AG04450 (cell line): ENCODE measurements around the gene TACC2. TPM values are rescaled to one million over a fixed set of nuclear protein-coding genes. Genes with fewer than 3 reads are reported as not detected.

Source experiments
- CTCF ChIA-PET: fragments of 300-600, 350-600 bp; formaldehyde crosslinking; extraction: SDS; loops from one replicate; lab custom pipeline; 2022; ENCODE audit warnings: antibody characterized with exemption, inconsistent platforms; lab: Charles Lee
- POLR2A ChIA-PET: fragments of 350-600 bp; formaldehyde crosslinking; extraction: SDS; loops from one replicate; lab custom pipeline; 2021; ENCODE audit warnings: antibody characterized with exemption, inconsistent platforms; lab: Yijun Ruan, JAX
- DNase-seq: peaks from one replicate; pipeline ENCODE4 v3.0.0-alpha.2; 2011; ENCODE audit warnings: low read depth, low spot score
- H3K27ac ChIP-seq: one replicate; pipeline ENCODE4 v1.5.1; 2012; ENCODE audit warnings: low read depth, low read length, control low read depth
- H3K27me3 ChIP-seq: one replicate; pipeline ENCODE4 v1.6.0; 2012; ENCODE audit warnings: low read length; ENCODE audit not compliant: control insufficient read depth, insufficient read depth
- H3K4me3 ChIP-seq: 2 replicates; pipeline ENCODE4 v1.5.1; 2011; ENCODE audit warnings: mild to moderate bottlenecking, low read depth, low read length, control low read depth
- H3K9me3 ChIP-seq: 2 replicates; pipeline ENCODE4 v1.5.1; 2012; ENCODE audit warnings: low read length; ENCODE audit not compliant: control insufficient read depth, insufficient read depth
- CTCF ChIP-seq: IDR thresholded peaks from 2 replicates; pipeline ENCODE4 v1.5.1; 2011; ENCODE audit warnings: low read depth, low read length, control low read depth, inconsistent platforms
- polyA plus RNA-seq: library from polyadenylated mRNA; depleted of rRNA; stranded (reverse); fragments of >200 nt; gene quantifications from 2 replicates; pipeline ENCODE4 v1.2.3, GENCODE V29; 2011

The TACC2 gene
- polyA plus RNA-seq, 1 experiment: 16.8 TPM

DNA sequence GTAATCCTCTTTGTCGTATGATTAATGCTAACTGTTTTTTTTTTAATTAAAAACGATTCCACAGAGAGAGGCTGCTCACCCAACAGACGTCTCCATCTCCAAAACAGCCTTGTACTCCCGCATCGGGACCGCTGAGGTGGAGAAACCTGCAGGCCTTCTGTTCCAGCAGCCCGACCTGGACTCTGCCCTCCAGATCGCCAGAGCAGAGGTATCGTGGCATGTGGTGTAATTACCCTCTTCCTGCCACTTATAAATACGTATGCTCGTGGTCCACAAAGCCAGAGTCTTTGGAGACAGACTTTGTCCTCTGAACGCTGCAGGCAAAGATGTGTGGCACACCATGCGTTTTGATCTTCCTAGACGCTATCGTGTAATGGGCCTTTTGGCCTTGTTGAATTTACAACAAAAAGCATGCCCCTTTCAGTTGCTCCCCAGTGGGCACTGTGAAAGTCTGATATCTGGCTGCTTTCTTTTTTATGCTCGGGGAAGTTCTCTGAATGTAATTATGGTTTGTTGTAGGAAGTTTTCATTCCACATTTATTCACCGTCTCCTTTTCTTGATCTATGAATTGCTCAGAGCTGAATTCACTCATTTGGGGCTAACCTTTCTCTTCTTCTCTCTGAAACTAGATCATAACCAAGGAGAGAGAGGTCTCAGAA lies 248.5 kb downstream of the TACC2 start:
- Histone ChIP-seq H3K27ac (no peak overlapping the region), H3K9me3 (no peaks in the 10 kb centered on the region; the same call in 1 of the 2 replicates), H3K27me3 (no peaks in the 10 kb centered on the region), H3K4me3 (no peak overlapping the region)
- TF ChIP-seq CTCF: no peak
- ChIA-PET CTCF (no interaction called here), POLR2A (no interaction called here)
- no peak for DNase-seq

DNA sequence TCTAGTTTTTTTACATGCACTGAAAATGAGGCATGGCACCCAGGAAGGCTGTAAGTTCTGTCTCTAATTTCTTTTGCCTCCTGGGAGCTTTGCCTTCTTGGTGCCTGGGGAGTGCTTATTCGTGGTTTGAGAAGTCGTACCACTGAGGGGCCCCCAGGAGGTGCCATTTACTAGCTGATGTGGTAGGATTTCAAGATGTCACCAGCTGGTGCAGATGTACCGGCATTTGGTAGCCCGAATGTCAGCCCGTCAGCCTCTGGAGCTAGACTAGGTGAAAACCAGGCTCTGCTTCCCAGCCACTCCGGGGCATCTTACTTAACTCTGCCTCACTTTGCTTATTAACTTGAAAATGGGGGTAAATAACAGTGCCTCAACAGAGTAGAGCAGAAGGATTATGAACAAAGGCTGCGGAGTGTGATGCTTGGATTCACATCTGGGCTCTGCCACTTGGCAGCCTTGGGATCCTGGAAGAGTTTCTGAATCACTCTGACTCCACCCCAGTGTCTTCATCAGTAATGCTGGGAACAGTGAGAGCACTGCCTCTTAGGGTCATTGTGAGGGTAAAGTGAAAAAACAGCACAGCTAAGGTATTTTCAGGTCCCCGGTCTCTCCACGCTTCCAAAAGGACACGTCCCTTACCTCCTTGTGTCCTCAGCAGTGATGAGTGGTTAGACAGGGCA lies 250.8 kb downstream of the TACC2 start:
- POLR2A ChIA-PET: no interaction called here
- Histone ChIP-seq H3K4me3 (no peak overlapping the region), H3K9me3 (no peaks in the 10 kb centered on the region), H3K27me3 (no peaks in the 10 kb centered on the region), H3K27ac (no peak overlapping the region)
- CTCF ChIA-PET: interaction anchor here (1.9 kb wide), 1 partner anchor 28 kb away, joined by 5 read pairs; no protein-coding TSS in a partner anchor
- DNase-seq: no peak
- no peak for TF ChIP-seq CTCF

GRCh38 chr10:122240401-122240800 lies 251.4 kb downstream of the TACC2 start:
- no peak for TF ChIP-seq CTCF
- Histone ChIP-seq H3K27me3 (no peaks in the 10 kb centered on the region), H3K4me3 (no peak overlapping the region), H3K9me3 (no peaks in the 10 kb centered on the region), H3K27ac (no peak overlapping the region)
- DNase-seq: no peak
- ChIA-PET POLR2A (no interaction called here), CTCF (no interaction called here)

DNA sequence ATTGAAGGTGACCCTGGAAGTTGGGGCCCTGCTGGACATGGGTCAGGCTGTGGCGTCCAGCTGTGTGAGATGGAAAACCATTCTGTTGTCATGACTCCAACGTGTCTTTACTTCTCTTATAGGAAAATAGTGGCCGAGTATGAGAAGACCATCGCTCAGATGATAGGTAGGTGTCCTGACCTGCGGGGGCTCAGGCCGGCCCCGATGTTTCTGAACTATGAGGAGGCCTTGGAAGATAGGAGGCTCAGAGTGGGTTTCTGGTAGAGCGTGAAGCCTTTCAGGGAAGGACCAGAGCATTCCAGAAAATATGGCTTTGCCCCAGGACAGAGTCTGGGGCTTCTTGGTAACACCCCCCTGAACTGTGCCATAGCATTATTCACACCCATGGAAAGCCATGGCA lies 252.9 kb downstream of the TACC2 start:
- no peak for TF ChIP-seq CTCF
- no peaks in the 10 kb centered on the region for H3K27me3 ChIP-seq
- CTCF ChIA-PET: no interaction called here

DNA sequence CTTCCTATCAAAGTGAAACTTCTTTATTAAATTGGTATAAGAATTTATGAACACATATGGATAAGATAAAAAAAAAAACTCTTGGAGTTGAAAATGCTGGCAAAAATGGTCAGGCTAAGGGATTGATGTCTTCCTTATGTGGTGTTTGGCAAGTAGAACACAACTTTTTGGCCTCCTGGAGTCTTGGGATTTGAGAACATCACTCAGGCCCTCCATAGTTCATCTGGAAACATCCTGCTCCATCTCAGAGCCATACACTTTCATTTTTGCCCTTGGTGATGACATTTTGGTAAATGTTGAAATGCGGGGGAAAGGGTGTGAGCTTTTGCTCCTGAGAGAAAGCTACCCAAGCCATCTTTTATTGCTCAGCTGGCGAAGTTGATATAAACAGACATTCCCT lies 254.6 kb downstream of the TACC2 start:
- Histone ChIP-seq H3K9me3 (no peaks in the 10 kb centered on the region), H3K27ac (no peak overlapping the region), H3K4me3 (no peak overlapping the region), H3K27me3 (no peaks in the 10 kb centered on the region)
- ChIA-PET POLR2A (no interaction called here), CTCF (interaction anchor here (0.6 to 2.3 kb wide), 2 partner anchors 24 to 192 kb away, joined by 3 to 10 read pairs; no protein-coding TSS in a partner anchor)
- TF ChIP-seq CTCF: no peak
- DNase-seq: no peak

More for the DNA sequence above, 252.9 kb downstream of the TACC2 start:
- Histone ChIP-seq H3K4me3 (no peak overlapping the region), H3K27ac (no peak overlapping the region), H3K9me3 (no peaks in the 10 kb centered on the region)
- POLR2A ChIA-PET: no interaction called here
- DNase-seq: no peak
